Hepatocyte (in vitro differentiated cells): Measurements from ENCODE around the gene TCF4.

Experiments used
- CTCF ChIP-seq: fragments of 200-600 bp; sonication (generic); IDR thresholded peaks from 2 replicates; pipeline ENCODE4 v1.5.1; 2016; ENCODE audit warnings: antibody characterized with exemption, mild to moderate bottlenecking; ENCODE audit not compliant: poor library complexity
- EZH2 ChIP-seq: fragments of 200-600 bp; sonication (generic); IDR thresholded peaks from 2 replicates; pipeline ENCODE4 v1.6.1; 2016; ENCODE audit warnings: antibody characterized with exemption, mild to moderate bottlenecking, borderline replicate concordance

- TF ChIP-seq CTCF (no peak), EZH2 (no peak)
Observed at GRCh38 chr18:55422456-55423180, 165.4 kb downstream of the TCF4 start.
